ENCODE data around the gene RPH3AL.

The RPH3AL gene

GRCh38 chr17:356671-357434 is 4.2 kb upstream of the RPH3AL start:
- no peak for TF ChIP-seq CTCF (IDR thresholded peaks at IDR 0.05; ENCODE audit: borderline replicate concordance, insufficient read depth, low read depth, low read length)
- no peak overlapping the region for H3K4me3 ChIP-seq (ENCODE audit: low read depth, low read length)

DNA sequence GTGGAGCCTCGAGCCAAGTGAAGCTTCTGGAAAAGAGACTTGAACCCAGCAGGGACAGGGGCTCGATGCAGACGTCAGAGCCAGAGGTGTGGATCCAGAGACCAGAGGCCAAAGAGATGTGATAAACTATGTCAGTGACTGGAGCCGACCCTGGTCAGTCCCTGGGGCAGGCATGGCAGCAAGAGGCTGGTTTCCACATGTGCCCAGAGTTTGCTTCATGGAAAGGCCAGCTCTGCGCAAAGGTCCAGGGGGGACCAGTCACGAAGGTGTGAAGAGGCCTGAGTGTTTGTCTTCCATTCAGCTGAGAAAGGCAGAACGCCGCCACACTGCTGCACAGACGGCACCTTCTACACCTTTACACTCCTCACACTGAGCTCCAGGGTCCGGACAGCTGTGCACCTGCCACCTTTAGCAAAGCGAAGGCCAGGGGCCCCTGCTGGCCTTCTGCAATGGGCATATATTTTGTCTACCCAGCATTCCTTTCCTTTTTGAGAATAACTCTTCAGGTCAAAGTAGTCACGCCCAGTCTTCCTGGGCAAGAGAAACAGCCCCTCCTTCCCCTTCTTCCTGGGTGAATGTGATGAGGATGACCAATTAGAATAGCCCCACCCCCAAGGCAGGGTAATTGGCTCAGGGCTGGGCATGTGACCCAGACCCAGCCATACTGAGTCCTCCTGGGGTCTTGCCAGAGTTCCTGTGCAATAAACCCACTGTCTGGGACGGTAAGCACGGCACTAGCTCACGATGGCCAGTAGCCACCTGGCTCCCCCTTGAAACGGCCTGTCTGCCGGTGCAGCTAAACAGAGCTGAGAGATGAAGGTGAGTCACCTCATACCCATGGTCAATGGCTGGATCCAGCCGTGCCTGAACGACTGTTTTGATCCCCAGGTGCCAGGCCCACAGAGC is 2.3 kb upstream of the RPH3AL start:
- no peak overlapping the region for H3K4me3 ChIP-seq (ENCODE audit: low read depth, low read length)
- no peak for TF ChIP-seq CTCF (IDR thresholded peaks at IDR 0.05; ENCODE audit: borderline replicate concordance, insufficient read depth, low read depth, low read length)

DNA sequence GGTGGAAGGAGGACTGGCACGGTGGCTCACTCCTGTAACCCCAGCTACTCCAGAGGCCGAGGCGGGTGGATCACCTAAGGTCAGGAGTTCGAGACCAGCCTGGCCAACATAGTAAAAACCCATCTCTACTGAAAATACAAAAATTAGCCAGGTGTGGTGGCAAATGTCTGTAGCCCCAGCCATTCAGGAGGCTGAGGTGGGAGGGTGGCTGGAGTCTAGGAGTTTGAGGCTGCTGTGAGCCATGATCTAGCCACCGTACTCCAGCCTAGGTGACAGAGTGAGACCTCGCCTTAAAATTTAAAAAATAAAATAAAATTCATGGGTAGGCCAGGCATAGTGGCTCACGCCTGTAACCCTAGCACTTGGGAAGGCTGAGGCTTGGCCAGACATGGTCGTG is 1.2 kb upstream of the RPH3AL start:
- no peak overlapping the region for H3K4me3 ChIP-seq (ENCODE audit: low read depth, low read length)
- no peak for TF ChIP-seq CTCF (IDR thresholded peaks at IDR 0.05; ENCODE audit: borderline replicate concordance, insufficient read depth, low read depth, low read length)

- no peak for TF ChIP-seq CTCF (IDR thresholded peaks at IDR 0.05; ENCODE audit: borderline replicate concordance, insufficient read depth, low read depth, low read length)
- H3K4me3 ChIP-seq (ENCODE audit: low read depth, low read length) = no peak overlapping the region
Measured at GRCh38 chr17:353213-353837, 718 bp upstream of the RPH3AL start.

DNA sequence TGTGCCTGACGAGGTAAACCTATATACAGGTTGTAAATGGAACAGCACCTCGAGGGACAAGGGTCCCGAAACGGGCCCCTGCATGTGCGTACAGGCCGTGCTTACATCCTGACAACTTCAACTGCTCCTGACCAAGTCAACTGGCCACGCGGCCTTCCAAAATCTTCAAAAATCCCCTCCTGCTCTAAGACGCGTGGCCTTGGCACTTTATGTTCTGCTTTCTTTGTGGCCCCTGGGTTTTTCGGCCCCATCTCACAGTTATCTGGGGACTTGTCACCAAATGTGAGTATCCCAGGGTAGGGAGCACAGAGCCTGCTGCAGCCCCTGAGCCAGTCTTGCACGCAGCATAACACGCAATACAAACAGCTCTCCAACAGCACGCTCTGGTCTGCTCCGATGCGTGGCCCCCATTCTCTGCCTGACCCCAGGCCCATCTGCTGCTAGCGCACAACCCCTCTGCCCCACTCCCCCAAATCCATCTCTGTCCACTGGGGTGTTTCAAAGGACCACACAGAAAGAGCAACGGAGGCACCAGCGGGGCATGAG is 659 bp downstream of the RPH3AL start:
- no peak overlapping the region for H3K4me3 ChIP-seq (ENCODE audit: low read depth, low read length)
- no peak for TF ChIP-seq CTCF (IDR thresholded peaks at IDR 0.05; ENCODE audit: borderline replicate concordance, insufficient read depth, low read depth, low read length)

GRCh38 chr17:351449-351738 is 1.2 kb downstream of the RPH3AL start:
- no peak overlapping the region for H3K4me3 ChIP-seq (ENCODE audit: low read depth, low read length)
- TF ChIP-seq CTCF (IDR thresholded peaks at IDR 0.05; ENCODE audit: borderline replicate concordance, insufficient read depth, low read depth, low read length) = no peak
